M059J (cell line): Measurements from ENCODE around the gene MYL7. TPM values are rescaled to one million over a fixed set of nuclear protein-coding genes. Genes with fewer than 3 reads are reported as not detected.
"Not testable (repeated sequence)": the region's sequence is repeated elsewhere in the genome, so short reads cannot be mapped to it uniquely, and the experiment has no call there.

Experiments
- DNase-seq: peaks from one replicate; pipeline ENCODE4 v3.0.0-alpha.2; 2012; ENCODE audit warnings: low read depth
- total RNA-seq: library from RNA; depleted of rRNA; stranded (reverse); fragments of >200 nt; shearing (Covaris generic); gene quantifications from 2 replicates; pipeline ENCODE4 v1.2.3, GENCODE V29; 2014

MYL7 gene
- total RNA-seq, 1 experiment from 2014 or later = not detected

GRCh38 chr7:44172352-44172751 lies 31.2 kb upstream of the MYL7 start:
- DNase-seq = no peak

GRCh38 chr7:44171901-44172300 lies 30.8 kb upstream of the MYL7 start:
- not testable (repeated sequence) for DNase-seq

GRCh38 chr7:44167920-44168319 lies 26.8 kb upstream of the MYL7 start:
- no peak for DNase-seq

- DNase-seq = peak; percentile 99
Measured at GRCh38 chr7:44163591-44163990, 22.5 kb upstream of the MYL7 start.

GRCh38 chr7:44162785-44163395 lies 21.8 kb upstream of the MYL7 start:
- DNase-seq = peak; percentile 81

- no peak for DNase-seq
Measured at GRCh38 chr7:44162179-44162578, 21.0 kb upstream of the MYL7 start.

GRCh38 chr7:44161371-44161770 lies 20.2 kb upstream of the MYL7 start:
- no peak for DNase-seq

GRCh38 chr7:44159824-44160630 lies 18.9 kb upstream of the MYL7 start:
- no peak for DNase-seq

GRCh38 chr7:44158873-44159631 lies 17.9 kb upstream of the MYL7 start:
- no peak for DNase-seq

- DNase-seq = no peak
Measured at GRCh38 chr7:44158096-44158872, 17.2 kb upstream of the MYL7 start.

GRCh38 chr7:44157116-44158080 lies 16.3 kb upstream of the MYL7 start:
- DNase-seq = no peak

- no peak for DNase-seq
Measured at GRCh38 chr7:44156453-44157010, 15.4 kb upstream of the MYL7 start.

- no peak for DNase-seq
Measured at GRCh38 chr7:44155191-44156185, 14.4 kb upstream of the MYL7 start.

GRCh38 chr7:44154703-44155102 lies 13.6 kb upstream of the MYL7 start:
- DNase-seq = peak; percentile 67

- DNase-seq = no peak
Measured at GRCh38 chr7:44153948-44154335, 12.8 kb upstream of the MYL7 start.

GRCh38 chr7:44152971-44153947 lies 12.1 kb upstream of the MYL7 start:
- DNase-seq = no peak

GRCh38 chr7:44151956-44152355 lies 10.8 kb upstream of the MYL7 start:
- DNase-seq = no peak
